Testis (tissue), 2 donors: ENCODE results near the gene PTX3.

ENCODE experiments used
- POLR2A ChIP-seq: fragments of 450-650 bp; IDR thresholded peaks from one replicate; pipeline ENCODE4 v1.6.1; 2017; ENCODE audit warnings: antibody characterized with exemption, mild to moderate bottlenecking, moderate library complexity
- TF ChIP-seq, protein P1 (sequence below), 3 experiments: fragments of 450-650 bp in 2 of 3; fragments of 200-600 bp in 1 of 3; sonication (generic) in 1 of 3; IDR thresholded peaks; one replicate each; pipeline ENCODE4 v1.5.1; 2016 to 2019; ENCODE audit warnings: antibody characterized with exemption in 3 of 3, mild to moderate bottlenecking in 2 of 3, moderate library complexity in 1 of 3

DNA sequence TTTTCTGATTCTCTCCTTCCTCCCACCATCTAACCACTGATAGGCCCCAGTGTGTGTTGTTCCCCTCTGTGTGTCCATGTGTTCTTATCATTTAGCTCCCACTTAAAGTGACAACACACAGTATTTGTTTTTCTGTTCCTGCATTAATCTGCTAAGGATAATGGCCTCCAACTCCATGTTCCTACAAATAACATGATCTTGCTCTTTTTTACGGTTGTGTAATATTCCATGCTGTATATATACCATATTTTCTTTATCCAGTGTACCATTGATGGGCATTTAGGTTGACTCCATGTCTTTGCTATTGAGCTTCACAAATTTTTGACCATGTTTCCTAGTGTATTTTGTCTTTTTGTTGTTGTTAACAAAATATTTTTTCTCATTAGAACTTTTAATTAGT is 36.0 kb downstream of the PTX3 start:
- TF ChIP-seq, protein P1, sequence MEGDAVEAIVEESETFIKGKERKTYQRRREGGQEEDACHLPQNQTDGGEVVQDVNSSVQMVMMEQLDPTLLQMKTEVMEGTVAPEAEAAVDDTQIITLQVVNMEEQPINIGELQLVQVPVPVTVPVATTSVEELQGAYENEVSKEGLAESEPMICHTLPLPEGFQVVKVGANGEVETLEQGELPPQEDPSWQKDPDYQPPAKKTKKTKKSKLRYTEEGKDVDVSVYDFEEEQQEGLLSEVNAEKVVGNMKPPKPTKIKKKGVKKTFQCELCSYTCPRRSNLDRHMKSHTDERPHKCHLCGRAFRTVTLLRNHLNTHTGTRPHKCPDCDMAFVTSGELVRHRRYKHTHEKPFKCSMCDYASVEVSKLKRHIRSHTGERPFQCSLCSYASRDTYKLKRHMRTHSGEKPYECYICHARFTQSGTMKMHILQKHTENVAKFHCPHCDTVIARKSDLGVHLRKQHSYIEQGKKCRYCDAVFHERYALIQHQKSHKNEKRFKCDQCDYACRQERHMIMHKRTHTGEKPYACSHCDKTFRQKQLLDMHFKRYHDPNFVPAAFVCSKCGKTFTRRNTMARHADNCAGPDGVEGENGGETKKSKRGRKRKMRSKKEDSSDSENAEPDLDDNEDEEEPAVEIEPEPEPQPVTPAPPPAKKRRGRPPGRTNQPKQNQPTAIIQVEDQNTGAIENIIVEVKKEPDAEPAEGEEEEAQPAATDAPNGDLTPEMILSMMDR (IDR thresholded peaks at IDR 0.05) = no peak
- no peak for TF ChIP-seq POLR2A
